Heart right ventricle (tissue), 16 donors: ENCODE results near the gene ZNF234. TPM values are rescaled to one million over a fixed set of nuclear protein-coding genes. Genes with fewer than 3 reads are reported as not detected.

Experiments used
- ATAC-seq, 8 donors: fragments of 200-7000 bp; cut with Tn5 transposase; one replicate each; pipeline ENCODE4 v1.9.1; 2020; ENCODE audit warnings: mild to moderate bottlenecking in 8 of 8, moderate library complexity in 8 of 8, moderate number of reproducible peaks in 1 of 8
- DNase-seq, 2 donors: peaks; one replicate each; pipeline ENCODE4 v3.0.0-alpha.2; 2020
- H3K27ac ChIP-seq, 10 donors: fragments of 200-600 bp; sonication (generic) in 2 of 10; one replicate each; pipeline versions ENCODE4 v1.5.0 to v1.8.0; 2020 to 2022; ENCODE audit warnings: mild to moderate bottlenecking in 3 of 10
- H3K27me3 ChIP-seq, 7 donors: fragments of 200-600 bp; one replicate each; pipeline ENCODE4 v1.8.0; 2021 to 2022; ENCODE audit warnings: mild to moderate bottlenecking in 2 of 7
- H3K36me3 ChIP-seq, 9 donors: fragments of 200-600 bp; sonication (generic) in 1 of 9; one replicate each; pipeline versions ENCODE4 v1.5.0 to v1.8.0; 2020 to 2022; ENCODE audit warnings: mild to moderate bottlenecking in 2 of 9
- H3K4me1 ChIP-seq, 9 donors: fragments of 200-600 bp; sonication (generic) in 1 of 9; one replicate each; pipeline versions ENCODE4 v1.5.0 to v1.8.0; 2020 to 2022; ENCODE audit warnings: mild to moderate bottlenecking in 4 of 9
- H3K4me3 ChIP-seq, 10 donors: fragments of 200-600 bp; sonication (generic) in 2 of 10; one replicate each; pipeline versions ENCODE4 v1.5.0 to v1.8.0; 2020 to 2022; ENCODE audit warnings: mild to moderate bottlenecking in 7 of 10, moderate library complexity in 2 of 10
- H3K9me3 ChIP-seq, 11 donors: fragments of 200-600 bp in 10 of 11; sonication (generic) in 2 of 11; one replicate each; pipeline versions ENCODE4 v1.5.0 to v1.8.0; 2013 to 2022; ENCODE audit warnings: mild to moderate bottlenecking in 2 of 11, control low read depth in 1 of 11, moderate library complexity in 1 of 11
- CTCF ChIP-seq, 9 donors: fragments of 200-600 bp; sonication (generic) in 2 of 9; IDR thresholded peaks; one replicate each; pipeline versions ENCODE4 v1.5.0 to v1.8.0; 2021 to 2022; ENCODE audit warnings: antibody characterized with exemption in 9 of 9, mild to moderate bottlenecking in 5 of 9, moderate library complexity in 1 of 9
- whole genome bisulfite sequencing, 2 donors: extraction: QIAGEN DNeasy Blood & Tissue Kit; methylation state at CpG; one replicate each; pipeline ENCODE4 v1.1.7; 2013; ENCODE audit warnings: inconsistent platforms in 1 of 2; 5-methylcytosine and 5-hydroxymethylcytosine counted together
- intact Hi-C, 10 donors: fragments of 100-400 bp; cut with DNase I; formaldehyde crosslinking; loops; one replicate each; pipeline versions ENCODE4 v1.11.1 to v1.14.2; 2022
- polyA plus RNA-seq, 2 donors: library from polyadenylated mRNA; stranded (reverse); fragments of 200-250 nt; gene quantifications; one replicate each; pipeline ENCODE4 v1.2.3, GENCODE V29; 2013
- total RNA-seq, 10 donors: library from RNA; stranded (reverse); fragmentation: NEBNext Ultra II Directional in 3 of 10; extraction: Animal tissue kit (Norgen Biotek cat#: 25700) in 3 of 10; gene quantifications; one replicate each; pipeline versions ENCODE4 v1.2.1 to v1.2.4, GENCODE V29; 2021 to 2023
- donor health status: Arrhythmogenic right ventricular cardiomyopathy.
- donor health status: ischemic (EF 13 %, LVEDD 7.1; RV severe dilation, severe dysfunction).
- donor health status: healthy with polysubstance abuse.
- donor health status: DM: no; HTN: yes; CAD: no.
- donor health status: DM: no; HTN: no; CAD: no.
- donor health status: ischemic (EF 25% LVEDD 6.9; RV normal size, moderate dysfunction).
- donor health status: ischemic (EF 25% LVEDD 5.7; RV mildly dilated, moderate dysfunction).
- donor health status: healthy.
- donor health status: DM: yes; HTN: yes; CAD: no.
- donor health status: Ischemic cardiomyopathy.
- donor health status: ischemic (EF 35%, LVEDD 5.7; RV mildly dilated, moderate dysfunction).
- donor health status: nonischemic (EF 11% LVEDD 7.7; RV severe dilation, severe dysfunction).
- donor health status: DM: yes; HTN: yes; CAD: no.
- donor health status: PGD.
- donor health status: ischemic (EF 29% LVEDD 5.4; RV normal size, mild dysfunction).
- donor health status: nonischemic (EF 23%, LVEDD 6.1; RV moderate dilation, normal function).

Gene ZNF234
- total and polyA plus RNA-seq, 12 donors: 2.2 to 13.4 (median 8.7) TPM

- 95 to 100% methylated on average over 3 of the region's 3 CpGs for WGBS, 2 donors
- no peak for ATAC-seq
- intact Hi-C loops: no loop called here
- no peaks in the 10 kb centered on the region for H3K4me1 ChIP-seq
- H3K9me3 ChIP-seq: peaks cover 0 to 100% (median 77%) of the 10 kb centered on the region in 11 donors
- peaks cover 12 to 65% (median 59%) of the 10 kb centered on the region in 9 donors for H3K36me3 ChIP-seq
- no peaks in the 10 kb centered on the region for H3K27me3 ChIP-seq
- no peak overlapping the region for H3K4me3 ChIP-seq
- no peak overlapping the region for H3K27ac ChIP-seq
- no peak for DNase-seq
- TF ChIP-seq CTCF (IDR thresholded peaks at IDR 0.05): no peak
Observed at GRCh38 chr19:44176590-44176989, 35.2 kb downstream of the ZNF234 start.

GRCh38 chr19:44180968-44181367 lies 39.6 kb downstream of the ZNF234 start:
- TF ChIP-seq CTCF (IDR thresholded peaks at IDR 0.05): no peak
- Histone ChIP-seq H3K4me1 (no peaks in the 10 kb centered on the region), H3K9me3 (peaks cover 0 to 99% (median 50%) of the 10 kb centered on the region in 11 donors), H3K27ac (no peak overlapping the region), H3K4me3 (no peak overlapping the region), H3K36me3 (peaks cover 0 to 21% (median 15%) of the 10 kb centered on the region in 9 donors), H3K27me3 (no peaks in the 10 kb centered on the region)
- intact Hi-C loops: no loop called here
- DNase-seq: no peak
- ATAC-seq: no peak

- 80 to 84% methylated on average over 10 of the region's 10 CpGs for WGBS, 2 donors
- Histone ChIP-seq H3K9me3 (peaks cover 0 to 97% (median 42%) of the 10 kb centered on the region in 11 donors), H3K36me3 (peaks cover 0 to 9% (median 4%) of the 10 kb centered on the region in 9 donors), H3K4me1 (no peaks in the 10 kb centered on the region), H3K4me3 (no peak overlapping the region), H3K27ac (no peak overlapping the region), H3K27me3 (no peaks in the 10 kb centered on the region)
- intact Hi-C loops: no loop called here
- DNase-seq (no peak), ATAC-seq (no peak)
- no peak for TF ChIP-seq CTCF (IDR thresholded peaks at IDR 0.05)
Observed at GRCh38 chr19:44182145-44182544, 40.8 kb downstream of the ZNF234 start.

- Histone ChIP-seq H3K27ac (no peak overlapping the region), H3K36me3 (no peaks in the 10 kb centered on the region), H3K9me3 (peaks cover 0 to 90% (median 8%) of the 10 kb centered on the region in 11 donors), H3K4me1 (no peaks in the 10 kb centered on the region), H3K4me3 (no peak overlapping the region), H3K27me3 (no peaks in the 10 kb centered on the region)
- no peak for DNase-seq
- WGBS, 2 donors: 97 to 98% methylated on average over 6 of the region's 6 CpGs
- TF ChIP-seq CTCF (IDR thresholded peaks at IDR 0.05): no peak
- intact Hi-C loops: no loop called here
- no peak for ATAC-seq
Observed at GRCh38 chr19:44190020-44190419, 48.7 kb downstream of the ZNF234 start.
